ENCODE results near the gene HEG1.

HEG1 gene

DNA sequence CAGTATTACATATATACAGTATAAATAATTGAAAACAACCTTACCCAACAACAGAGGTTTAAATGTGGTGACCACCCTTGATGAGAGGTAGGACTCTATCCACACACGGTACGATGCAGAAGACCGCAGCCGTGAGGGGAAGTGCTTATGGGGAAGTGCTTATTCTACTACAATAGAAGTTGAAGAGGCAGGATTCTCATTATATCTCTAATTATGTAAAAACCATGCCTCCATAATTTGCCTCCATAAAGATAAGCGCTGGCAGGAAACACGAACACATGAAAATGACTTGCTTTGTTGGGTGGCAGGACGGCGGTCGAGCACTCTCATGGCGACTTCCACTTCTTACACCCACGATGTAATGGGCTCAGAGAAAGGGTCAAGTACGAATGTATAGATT, 114.0 kb downstream of the HEG1 start:
- no peak for FAIRE-seq

- FAIRE-seq, result no peak
Observed at GRCh38 chr3:124939661-124940060, 116.1 kb downstream of the HEG1 start.

- FAIRE-seq, result no peak
Observed at GRCh38 chr3:124938896-124939295, 116.9 kb downstream of the HEG1 start.

DNA sequence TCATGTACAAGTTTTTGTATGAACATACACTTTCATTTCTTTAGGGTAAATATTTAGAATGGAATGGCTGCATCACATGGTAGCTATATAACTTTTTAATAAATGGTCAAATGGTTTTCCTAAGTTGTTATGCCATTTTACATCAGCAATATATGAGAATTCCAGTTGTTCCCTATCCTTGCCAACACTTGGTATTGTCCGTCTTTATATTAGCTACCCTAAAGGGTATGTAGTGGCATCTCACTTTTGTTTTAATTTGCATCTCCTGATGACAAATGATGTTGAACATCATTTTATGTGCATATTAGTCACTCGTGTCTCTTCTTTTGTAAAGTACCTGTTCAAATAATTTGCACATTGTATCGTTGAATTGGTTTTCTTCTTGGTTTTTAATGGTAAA, 118.7 kb downstream of the HEG1 start:
- no peak for FAIRE-seq

GRCh38 chr3:124935794-124936542, 119.8 kb downstream of the HEG1 start:
- FAIRE-seq, result no peak

- FAIRE-seq, result no peak
Observed at GRCh38 chr3:124935264-124935663, 120.5 kb downstream of the HEG1 start.

GRCh38 chr3:124934577-124934976, 121.2 kb downstream of the HEG1 start, which contains the start of gene MUC13:
TSS of gene MUC13 (minus strand) at chr3:124934751. CDS start at chr3:124934712, 39 bp downstream.
- FAIRE-seq, result no peak

DNA sequence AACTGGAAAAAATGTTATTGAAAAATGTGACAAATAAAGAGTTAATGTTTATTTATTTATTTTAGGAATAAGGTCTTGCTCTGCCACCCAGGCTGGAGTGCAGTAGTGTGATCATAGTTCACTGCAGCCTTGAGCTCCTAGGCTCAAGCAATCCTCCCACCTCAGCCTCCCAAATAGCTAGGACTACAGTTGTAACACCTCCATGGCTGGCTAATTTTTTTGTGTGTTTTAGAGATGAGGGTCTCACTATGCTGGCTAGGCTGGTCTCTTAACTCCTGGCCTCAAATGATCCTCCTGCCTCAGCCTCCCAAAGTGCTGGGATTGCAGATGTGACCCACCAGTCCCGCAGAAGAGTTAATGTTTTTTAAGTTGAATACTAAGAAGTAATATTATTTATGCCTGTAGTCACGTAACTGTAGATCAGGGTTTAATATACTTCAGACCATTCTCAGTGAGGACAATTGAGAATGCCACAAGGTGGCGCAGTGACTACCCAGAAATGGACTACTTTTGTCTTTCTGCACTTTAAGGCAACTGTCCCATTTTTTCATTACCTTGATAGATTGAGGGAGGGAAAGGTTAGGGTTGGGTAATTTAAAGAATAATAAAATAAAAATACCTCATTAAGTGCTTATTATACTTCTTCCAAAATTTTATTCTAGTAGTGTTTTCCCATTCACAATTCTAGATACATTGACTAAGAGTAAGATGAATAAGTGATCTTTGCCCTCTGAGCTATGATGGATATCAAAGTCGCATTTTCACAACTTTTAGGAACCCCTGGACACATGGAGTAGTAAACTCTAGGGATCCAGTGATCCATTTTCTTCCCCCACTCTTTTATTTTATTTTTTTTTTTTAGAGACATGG, 127.2 kb downstream of the HEG1 start:
- no peak for FAIRE-seq

- no peak for FAIRE-seq
Observed at GRCh38 chr3:124927574-124928045, 128.2 kb downstream of the HEG1 start.

- no peak for FAIRE-seq
Observed at GRCh38 chr3:124926426-124927101, 129.2 kb downstream of the HEG1 start.

GRCh38 chr3:124924741-124925140, 131.1 kb downstream of the HEG1 start:
- FAIRE-seq, result no peak

DNA sequence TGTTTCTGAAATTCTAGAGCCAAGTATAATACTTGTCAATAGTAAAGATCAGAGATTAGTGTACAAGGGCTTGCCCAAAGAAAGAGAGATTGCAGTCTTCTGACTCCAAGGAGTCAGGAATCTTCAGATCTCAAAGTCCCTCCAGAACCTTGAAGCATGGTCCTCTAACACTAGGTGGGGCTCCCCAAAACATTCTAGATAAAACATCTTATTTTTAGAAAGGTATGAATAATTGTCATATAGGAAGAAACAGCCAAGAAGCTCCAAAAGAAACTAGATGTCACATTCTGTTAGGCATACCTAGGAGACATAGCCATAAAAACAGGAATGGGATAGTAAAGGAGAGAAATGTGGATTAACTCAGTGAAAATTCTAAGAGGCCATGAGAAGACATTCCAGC, 132.0 kb downstream of the HEG1 start:
- no peak for FAIRE-seq

DNA sequence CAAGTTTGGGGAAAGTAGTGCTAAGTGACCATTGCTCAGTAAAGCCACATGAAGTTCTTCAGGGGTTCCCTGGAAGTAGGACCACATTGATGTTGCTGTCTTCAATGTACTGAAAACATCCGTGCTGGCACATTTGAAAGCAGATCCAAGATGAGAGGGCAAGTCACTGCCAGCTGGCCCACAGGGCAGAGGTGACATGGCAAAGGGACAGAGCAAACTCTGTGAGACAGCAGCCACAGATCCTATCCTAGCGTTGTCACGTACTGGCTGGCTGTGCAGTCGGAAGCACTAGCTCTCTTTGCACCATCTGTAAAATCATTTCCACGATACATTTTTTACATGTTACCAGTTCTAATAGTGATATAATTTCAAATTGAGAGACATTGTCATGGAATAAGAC, 135.1 kb downstream of the HEG1 start:
- no peak for FAIRE-seq

DNA sequence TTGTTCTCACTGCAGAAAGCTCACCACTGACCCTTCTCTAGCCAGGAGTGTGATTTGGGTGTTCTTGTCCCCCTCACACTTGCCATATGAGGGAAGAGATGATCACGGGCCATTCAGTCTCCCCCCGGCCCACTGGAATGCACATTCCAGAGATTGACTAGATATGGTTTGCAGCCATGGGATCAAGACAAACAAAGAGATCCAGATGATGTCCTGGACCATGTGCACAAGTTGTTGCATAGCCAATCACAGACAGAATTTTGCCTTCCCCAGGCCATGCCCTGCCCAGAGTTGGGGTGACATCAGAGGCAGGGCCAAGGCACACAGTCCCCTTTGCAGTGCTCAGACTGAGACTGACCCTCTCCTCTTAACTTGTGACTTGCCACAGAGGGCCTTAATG, 136.0 kb downstream of the HEG1 start:
- no peak for FAIRE-seq

- no peak for FAIRE-seq
Observed at GRCh38 chr3:124918524-124918923, 137.3 kb downstream of the HEG1 start.

DNA sequence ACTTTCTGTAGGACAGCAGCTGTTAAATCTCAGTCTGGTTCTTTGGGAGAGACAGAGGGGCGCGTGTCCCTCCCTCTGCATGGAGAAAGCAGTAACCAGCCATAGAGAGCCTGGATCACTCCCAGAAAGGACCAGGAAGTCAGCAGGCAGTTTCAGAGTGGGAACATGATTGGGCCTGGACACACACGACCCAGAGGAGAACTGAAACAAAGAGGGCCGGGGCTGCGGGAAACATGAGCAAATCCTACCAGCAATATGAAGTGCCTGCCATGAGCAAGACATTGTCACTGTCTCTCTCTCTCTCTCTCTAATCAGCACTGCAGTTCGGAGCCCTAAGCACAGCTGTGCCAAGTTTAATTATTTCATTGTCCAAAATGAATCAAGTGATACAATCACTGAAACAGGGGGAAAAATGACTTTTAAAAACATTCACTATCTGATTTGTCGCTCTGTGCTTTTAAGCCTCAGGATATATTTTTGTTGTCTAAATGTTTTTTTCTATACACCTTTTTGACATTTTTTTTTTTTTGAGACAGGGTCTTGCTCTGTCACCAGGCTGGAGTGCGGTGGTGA, 138.9 kb downstream of the HEG1 start:
- FAIRE-seq, result no peak

Measured in endometrium (tissue), 2 donors.